Panc1 (cell line): ENCODE data around the gene SVBP.

Experiments
- CTCF ChIP-seq: fragments of 450-650 bp; IDR thresholded peaks from 2 replicates; pipeline ENCODE4 v1.5.1; 2017; ENCODE audit warnings: mild to moderate bottlenecking
- TF ChIP-seq, protein P1 (sequence below), 2 experiments: IDR thresholded peaks; 2 replicates each; pipeline ENCODE4 v1.6.1; 2011 to 2012; ENCODE audit warnings: low read depth in 2 of 2, control low read depth in 1 of 2, low read length in 1 of 2, mild to moderate bottlenecking in 1 of 2, moderate library complexity in 1 of 2; ENCODE audit not compliant: insufficient read depth in 1 of 2

- TF ChIP-seq CTCF, result no peak
- TF ChIP-seq, protein P1, sequence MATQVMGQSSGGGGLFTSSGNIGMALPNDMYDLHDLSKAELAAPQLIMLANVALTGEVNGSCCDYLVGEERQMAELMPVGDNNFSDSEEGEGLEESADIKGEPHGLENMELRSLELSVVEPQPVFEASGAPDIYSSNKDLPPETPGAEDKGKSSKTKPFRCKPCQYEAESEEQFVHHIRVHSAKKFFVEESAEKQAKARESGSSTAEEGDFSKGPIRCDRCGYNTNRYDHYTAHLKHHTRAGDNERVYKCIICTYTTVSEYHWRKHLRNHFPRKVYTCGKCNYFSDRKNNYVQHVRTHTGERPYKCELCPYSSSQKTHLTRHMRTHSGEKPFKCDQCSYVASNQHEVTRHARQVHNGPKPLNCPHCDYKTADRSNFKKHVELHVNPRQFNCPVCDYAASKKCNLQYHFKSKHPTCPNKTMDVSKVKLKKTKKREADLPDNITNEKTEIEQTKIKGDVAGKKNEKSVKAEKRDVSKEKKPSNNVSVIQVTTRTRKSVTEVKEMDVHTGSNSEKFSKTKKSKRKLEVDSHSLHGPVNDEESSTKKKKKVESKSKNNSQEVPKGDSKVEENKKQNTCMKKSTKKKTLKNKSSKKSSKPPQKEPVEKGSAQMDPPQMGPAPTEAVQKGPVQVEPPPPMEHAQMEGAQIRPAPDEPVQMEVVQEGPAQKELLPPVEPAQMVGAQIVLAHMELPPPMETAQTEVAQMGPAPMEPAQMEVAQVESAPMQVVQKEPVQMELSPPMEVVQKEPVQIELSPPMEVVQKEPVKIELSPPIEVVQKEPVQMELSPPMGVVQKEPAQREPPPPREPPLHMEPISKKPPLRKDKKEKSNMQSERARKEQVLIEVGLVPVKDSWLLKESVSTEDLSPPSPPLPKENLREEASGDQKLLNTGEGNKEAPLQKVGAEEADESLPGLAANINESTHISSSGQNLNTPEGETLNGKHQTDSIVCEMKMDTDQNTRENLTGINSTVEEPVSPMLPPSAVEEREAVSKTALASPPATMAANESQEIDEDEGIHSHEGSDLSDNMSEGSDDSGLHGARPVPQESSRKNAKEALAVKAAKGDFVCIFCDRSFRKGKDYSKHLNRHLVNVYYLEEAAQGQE (IDR thresholded peaks at IDR 0.05; ENCODE audit: insufficient read depth in 1 of 2, low read depth in 2 of 2, low read length in 1 of 2), result no peak
Measured at GRCh38 chr1:42831273-42831672, 14.1 kb upstream of the SVBP start.
